ENCODE results near the gene ARFRP1. TPM values are rescaled to one million over a fixed set of nuclear protein-coding genes. Genes with fewer than 3 reads are reported as not detected.

Gene ARFRP1
- total and polyA plus RNA-seq, 2 of the 13 experiments (the other 11 are each of a cell fraction or from before 2014, with no cell fraction given): 32.0 to 51.1 TPM

GRCh38 chr20:63733579-63734081, 25.9 kb upstream of the ARFRP1 start (continued):
- TF ChIP-seq ZBTB26 (CRISPR knock-in tag; IDR thresholded peaks at IDR 0.05; ENCODE audit: borderline replicate concordance) (no peak), IRX3 (CRISPR knock-in tag; IDR thresholded peaks at IDR 0.05; ENCODE audit: borderline replicate concordance, low read depth) (0 out of 2 replicates have a peak, but pooled peaks have one; percentile 50), FOXO4 (CRISPR knock-in tag; conservative IDR thresholded peaks at IDR 0.05) (no peak)

GRCh38 chr20:63733117-63733516, 25.3 kb upstream of the ARFRP1 start:
- BruUV-seq (replicated peaks): no TSS peak
- ATAC-seq (no peak), FAIRE-seq (no peak), DNase-seq (ENCODE audit: low spot score) (no peak)
- H3K27me3 ChIP-seq (ENCODE audit: control insufficient read depth in 1 of 2, insufficient read depth in 2 of 2, low read length in 2 of 2): no peaks in the 10 kb centered on the region
- intact Hi-C loops (cut with micrococcal nuclease; ENCODE audit: unreplicated experiment): no loop called here
- peaks cover 30 to 47% of the 10 kb centered on the region in 2 experiments for H3K36me3 ChIP-seq (replicated peaks in 1 of 2; ENCODE audit: control insufficient read depth in 1 of 2, insufficient read depth in 2 of 2, low read length in 2 of 2)
- no peaks in the 10 kb centered on the region for H3K9me3 ChIP-seq (ENCODE audit: low read length)
- ChIA-PET CTCF (ENCODE audit: low intra/inter-chr PET ratio, low total read pairs) (no interaction called here), POLR2A (interaction anchor here (2.7 to 7.3 kb wide), 2 partner anchors 11 to 25 kb away, joined by 9 to 190 read pairs; partner anchors contain the start of genes ARFRP1 and ZGPAT)
- H3K4me2 ChIP-seq (ENCODE audit: low read depth, low read length): no peak overlapping the region
- no peak overlapping the region for H2AFZ ChIP-seq (ENCODE audit: low read length)
- peaks cover 33% of the 10 kb centered on the region for H3K79me2 ChIP-seq (ENCODE audit: insufficient read depth, low read length)
- no peak overlapping the region for H3K4me3 ChIP-seq (replicated peaks in 1 of 3; ENCODE audit: insufficient read depth in 1 of 3, low read depth in 2 of 3, low read length in 3 of 3)
- in situ Hi-C loops (cut with HindIII; ENCODE audit: extremely low pct_ligation_motif_present, low pct_unique_long_range_greater_than_20kb): no loop called here
- 95% methylated on average over 10 of the region's 13 CpGs for WGBS (ENCODE audit: low lambda C conversion rate)
- H3K9ac ChIP-seq (ENCODE audit: insufficient read depth, low read depth, low read length): no peak overlapping the region
- H3K4me1 ChIP-seq (ENCODE audit: insufficient read depth, low read length): peaks cover 51% of the 10 kb centered on the region
- peak overlapping the region; percentile 93 for H3K27ac ChIP-seq (ENCODE audit: extremely low read length, insufficient read depth, low read length)
- H4K20me1 ChIP-seq (ENCODE audit: insufficient read depth, low read length): no peaks in the 10 kb centered on the region
- TF ChIP-seq ZNF839 (CRISPR knock-in tag; IDR thresholded peaks at IDR 0.05; ENCODE audit: borderline replicate concordance) (0 out of 2 replicates have a peak, but pooled peaks have one; percentile 27), RBFOX2 (IDR thresholded peaks at IDR 0.05; ENCODE audit: low read depth, low read length) (peak; percentile 66), POLR2AphosphoS5 (IDR thresholded peaks at IDR 0.05; ENCODE audit: low read depth, low read length) (no peak; the same call in 1 of the 2 replicates), ZNF10 (CRISPR knock-in tag; IDR thresholded peaks at IDR 0.05; ENCODE audit: borderline replicate concordance, low read depth) (no peak), BORCS8-MEF2B (CRISPR knock-in tag; IDR thresholded peaks at IDR 0.05) (no peak), TARDBP (CRISPR knock-in tag; IDR thresholded peaks at IDR 0.05) (0 out of 2 replicates have a peak, but pooled peaks have one; percentile 41), ZBTB34 (CRISPR knock-in tag; IDR thresholded peaks at IDR 0.05) (0 out of 2 replicates have a peak, but pooled peaks have one; percentile 25), SIX1 (CRISPR knock-in tag; IDR thresholded peaks at IDR 0.05; ENCODE audit: borderline replicate concordance) (no peak), ZNF431 (CRISPR knock-in tag; IDR thresholded peaks at IDR 0.05; ENCODE audit: borderline replicate concordance, low read depth) (0 out of 2 replicates have a peak, but pooled peaks have one; percentile 17), ARID2 (CRISPR knock-in tag; IDR thresholded peaks at IDR 0.05; ENCODE audit: borderline replicate concordance) (no peak), IKZF5 (CRISPR knock-in tag; IDR thresholded peaks at IDR 0.05) (no peak), HNRNPLL (IDR thresholded peaks at IDR 0.05; ENCODE audit: low read depth, low read length, poor library complexity, severe bottlenecking) (peak; percentile 9), SRY (CRISPR knock-in tag; IDR thresholded peaks at IDR 0.05) (0 out of 2 replicates have a peak, but pooled peaks have one; percentile 15), SNAPC5 (CRISPR knock-in tag; IDR thresholded peaks at IDR 0.05; ENCODE audit: borderline replicate concordance) (no peak)
